ENCODE measurements around the gene TAC4.

DNA sequence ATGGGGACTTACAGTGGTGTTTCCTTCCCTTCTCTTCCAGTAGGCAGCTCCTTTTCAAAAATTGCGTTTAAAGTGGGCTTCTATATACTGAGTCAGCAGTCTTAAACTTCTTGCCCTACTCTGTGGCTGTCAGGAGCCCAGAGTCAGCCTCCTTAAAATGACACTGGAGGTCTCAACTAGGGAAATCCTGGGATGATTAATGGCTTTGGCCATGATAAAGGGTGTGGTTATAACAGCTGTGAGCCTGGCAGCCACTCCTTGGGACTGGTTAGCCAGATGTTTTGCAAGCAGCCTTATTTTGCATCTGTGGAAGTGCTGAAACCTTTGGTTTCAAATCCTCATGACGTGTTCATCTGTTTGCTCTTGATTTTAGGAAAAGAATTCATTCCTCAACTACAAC lies 25.0 kb downstream of the TAC4 start:
- TF ChIP-seq, protein P1, sequence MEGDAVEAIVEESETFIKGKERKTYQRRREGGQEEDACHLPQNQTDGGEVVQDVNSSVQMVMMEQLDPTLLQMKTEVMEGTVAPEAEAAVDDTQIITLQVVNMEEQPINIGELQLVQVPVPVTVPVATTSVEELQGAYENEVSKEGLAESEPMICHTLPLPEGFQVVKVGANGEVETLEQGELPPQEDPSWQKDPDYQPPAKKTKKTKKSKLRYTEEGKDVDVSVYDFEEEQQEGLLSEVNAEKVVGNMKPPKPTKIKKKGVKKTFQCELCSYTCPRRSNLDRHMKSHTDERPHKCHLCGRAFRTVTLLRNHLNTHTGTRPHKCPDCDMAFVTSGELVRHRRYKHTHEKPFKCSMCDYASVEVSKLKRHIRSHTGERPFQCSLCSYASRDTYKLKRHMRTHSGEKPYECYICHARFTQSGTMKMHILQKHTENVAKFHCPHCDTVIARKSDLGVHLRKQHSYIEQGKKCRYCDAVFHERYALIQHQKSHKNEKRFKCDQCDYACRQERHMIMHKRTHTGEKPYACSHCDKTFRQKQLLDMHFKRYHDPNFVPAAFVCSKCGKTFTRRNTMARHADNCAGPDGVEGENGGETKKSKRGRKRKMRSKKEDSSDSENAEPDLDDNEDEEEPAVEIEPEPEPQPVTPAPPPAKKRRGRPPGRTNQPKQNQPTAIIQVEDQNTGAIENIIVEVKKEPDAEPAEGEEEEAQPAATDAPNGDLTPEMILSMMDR (IDR thresholded peaks at IDR 0.05; ENCODE audit: insufficient read depth, low read length, poor library complexity, severe bottlenecking): no peak
- TF ChIP-seq EZH2phosphoT487 (conservative IDR thresholded peaks at IDR 0.05; ENCODE audit: low read length): no peak

Measured in SU-DHL-6 (cell line).